ENCODE measurements around the gene CNTFR. TPM values are rescaled to one million over a fixed set of nuclear protein-coding genes. Genes with fewer than 3 reads are reported as not detected.

CNTFR gene
- total RNA-seq, 1 donor from 2014 or later = 8.6 TPM

DNA sequence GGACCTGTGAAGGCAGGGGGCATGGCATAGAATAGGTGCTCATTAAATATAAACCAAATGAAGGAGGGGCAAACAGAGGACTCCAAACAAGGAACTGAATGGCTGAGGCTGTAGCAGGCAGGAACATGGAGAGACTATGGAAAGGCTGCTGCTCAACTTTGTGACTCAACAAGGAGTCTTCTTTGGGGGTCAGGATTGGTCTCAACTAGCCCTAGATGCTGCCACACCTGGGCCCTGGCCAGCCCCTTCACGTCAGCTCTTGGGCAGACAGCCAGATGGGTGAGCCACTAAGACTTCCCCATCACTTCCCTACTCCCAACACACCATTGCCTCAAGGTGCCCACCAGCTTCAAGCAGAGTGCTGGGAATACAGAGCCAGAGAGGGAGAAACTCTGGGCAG is 11.4 kb upstream of the CNTFR start:
- DNase-seq (ENCODE audit: low spot score) = no peak
- H3K36me3 Mint-ChIP-seq = no peaks in the 10 kb centered on the region
- no peak overlapping the region for H3K4me3 ChIP-seq

DNA sequence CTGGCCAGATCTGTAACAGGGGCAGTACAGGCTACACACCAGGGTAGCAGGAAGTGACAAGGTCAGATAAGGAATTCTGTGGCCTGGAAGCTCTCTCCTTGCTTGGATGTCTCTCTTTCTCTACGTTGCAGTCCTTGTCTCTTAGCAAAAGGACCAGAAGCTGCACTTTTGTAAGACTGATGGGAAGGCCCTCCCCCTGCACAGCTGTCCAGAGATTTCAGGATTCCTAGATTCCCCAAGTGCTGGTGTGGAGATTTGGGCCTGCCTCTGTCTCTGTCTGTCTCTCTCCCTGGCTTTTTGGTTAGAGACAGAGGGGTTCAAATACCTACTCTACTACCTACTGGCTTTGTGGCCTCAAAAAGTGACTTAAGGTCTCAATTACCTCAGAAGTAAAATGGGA is 10.0 kb upstream of the CNTFR start:
- Histone ChIP-seq H3K9ac (no peak overlapping the region), H3K9me3 (ENCODE audit: low read depth) (no peaks in the 10 kb centered on the region), H2AFZ (replicated peaks) (no peak overlapping the region), H3F3A (ENCODE audit: low read depth) (no peaks in the 10 kb centered on the region), H3K36me3 (no peaks in the 10 kb centered on the region), H3K4me1 (no peaks in the 10 kb centered on the region), H3K4me2 (no peak overlapping the region), H3K79me2 (ENCODE audit: low read depth) (no peaks in the 10 kb centered on the region), H3K27ac (no peak overlapping the region), H3K4me3 (no peak overlapping the region), H3K27me3 (peaks cover 19% of the 10 kb centered on the region), H4K20me1 (ENCODE audit: low read depth) (no peaks in the 10 kb centered on the region)
- Mint-ChIP-seq H3K4me1 (peaks cover 20% of the 10 kb centered on the region), H3K36me3 (no peaks in the 10 kb centered on the region), H3K9me3 (no peaks in the 10 kb centered on the region), H3K4me3 (no peak overlapping the region), H3K27me3 (ENCODE audit: insufficient read depth, low read depth) (peaks cover 8% of the 10 kb centered on the region), H3K27ac (no peak overlapping the region)
- DNase-seq (ENCODE audit: low spot score) = no peak
- TF ChIP-seq, protein P1, sequence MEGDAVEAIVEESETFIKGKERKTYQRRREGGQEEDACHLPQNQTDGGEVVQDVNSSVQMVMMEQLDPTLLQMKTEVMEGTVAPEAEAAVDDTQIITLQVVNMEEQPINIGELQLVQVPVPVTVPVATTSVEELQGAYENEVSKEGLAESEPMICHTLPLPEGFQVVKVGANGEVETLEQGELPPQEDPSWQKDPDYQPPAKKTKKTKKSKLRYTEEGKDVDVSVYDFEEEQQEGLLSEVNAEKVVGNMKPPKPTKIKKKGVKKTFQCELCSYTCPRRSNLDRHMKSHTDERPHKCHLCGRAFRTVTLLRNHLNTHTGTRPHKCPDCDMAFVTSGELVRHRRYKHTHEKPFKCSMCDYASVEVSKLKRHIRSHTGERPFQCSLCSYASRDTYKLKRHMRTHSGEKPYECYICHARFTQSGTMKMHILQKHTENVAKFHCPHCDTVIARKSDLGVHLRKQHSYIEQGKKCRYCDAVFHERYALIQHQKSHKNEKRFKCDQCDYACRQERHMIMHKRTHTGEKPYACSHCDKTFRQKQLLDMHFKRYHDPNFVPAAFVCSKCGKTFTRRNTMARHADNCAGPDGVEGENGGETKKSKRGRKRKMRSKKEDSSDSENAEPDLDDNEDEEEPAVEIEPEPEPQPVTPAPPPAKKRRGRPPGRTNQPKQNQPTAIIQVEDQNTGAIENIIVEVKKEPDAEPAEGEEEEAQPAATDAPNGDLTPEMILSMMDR (IDR thresholded peaks at IDR 0.05) = no peak
- no peak for TF ChIP-seq EZH2 (IDR thresholded peaks at IDR 0.05)
- no peak for TF ChIP-seq EZH2phosphoT487 (IDR thresholded peaks at IDR 0.05)

More for the DNA sequence above, 11.4 kb upstream of the CNTFR start:
- no peak overlapping the region for H3K4me2 ChIP-seq
- H3K4me1 Mint-ChIP-seq = peaks cover 20% of the 10 kb centered on the region
- H3K9me3 Mint-ChIP-seq = no peaks in the 10 kb centered on the region
- TF ChIP-seq EZH2 (IDR thresholded peaks at IDR 0.05) (no peak), EZH2phosphoT487 (IDR thresholded peaks at IDR 0.05) (no peak)
- TF ChIP-seq, protein P1 (IDR thresholded peaks at IDR 0.05) = no peak
- H3K9me3 ChIP-seq (ENCODE audit: low read depth) = no peaks in the 10 kb centered on the region
- H3K79me2 ChIP-seq (ENCODE audit: low read depth) = no peaks in the 10 kb centered on the region
- H3K27me3 ChIP-seq = peaks cover 21% of the 10 kb centered on the region
- H3K27ac ChIP-seq = no peak overlapping the region
- no peak overlapping the region for H3K9ac ChIP-seq
- no peak overlapping the region for H3K27ac Mint-ChIP-seq
- H3F3A ChIP-seq (ENCODE audit: low read depth) = no peaks in the 10 kb centered on the region
- no peak overlapping the region for H3K4me3 Mint-ChIP-seq
- no peak overlapping the region for H2AFZ ChIP-seq (replicated peaks)
- H3K4me1 ChIP-seq = no peaks in the 10 kb centered on the region
- H3K36me3 ChIP-seq = no peaks in the 10 kb centered on the region
- H3K27me3 Mint-ChIP-seq (ENCODE audit: insufficient read depth, low read depth) = peaks cover 8% of the 10 kb centered on the region
- no peaks in the 10 kb centered on the region for H4K20me1 ChIP-seq (ENCODE audit: low read depth)

DNA sequence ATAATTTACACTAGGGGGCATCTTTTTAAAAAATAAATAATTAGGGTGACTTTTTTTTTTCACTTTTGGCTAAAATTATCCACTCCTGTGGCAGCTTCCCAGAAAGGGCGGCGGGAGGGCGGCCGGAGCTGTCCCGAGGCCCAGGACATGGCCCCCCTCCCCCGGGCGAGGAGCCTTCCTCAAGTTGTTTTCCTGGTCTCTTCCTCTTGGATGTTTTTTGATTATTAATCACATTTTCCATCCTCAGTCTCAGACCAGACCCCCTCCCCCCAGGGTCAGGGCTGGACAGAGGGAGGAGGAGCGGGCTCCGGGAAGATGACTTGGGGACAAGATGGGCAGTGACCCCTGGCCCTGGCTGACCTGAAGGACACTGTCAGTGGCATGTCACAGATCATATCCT is 4.7 kb upstream of the CNTFR start:
- Histone ChIP-seq H3K27me3 (peaks cover 72% of the 10 kb centered on the region), H3K27ac (no peak overlapping the region), H2AFZ (replicated peaks) (no peak overlapping the region), H3K36me3 (no peaks in the 10 kb centered on the region), H4K20me1 (ENCODE audit: low read depth) (peaks cover 17% of the 10 kb centered on the region), H3K4me2 (no peak overlapping the region), H3K9me3 (ENCODE audit: low read depth) (no peaks in the 10 kb centered on the region), H3F3A (ENCODE audit: low read depth) (peaks cover 24% of the 10 kb centered on the region), H3K4me3 (no peak overlapping the region), H3K4me1 (peaks cover 21% of the 10 kb centered on the region), H3K9ac (no peak overlapping the region), H3K79me2 (ENCODE audit: low read depth) (peaks cover 1% of the 10 kb centered on the region)
- Mint-ChIP-seq H3K27me3 (ENCODE audit: insufficient read depth, low read depth) (peaks cover 23% of the 10 kb centered on the region), H3K4me1 (peaks cover 27% of the 10 kb centered on the region), H3K4me3 (no peak overlapping the region), H3K36me3 (no peaks in the 10 kb centered on the region), H3K9me3 (no peaks in the 10 kb centered on the region), H3K27ac (no peak overlapping the region)
- no peak for DNase-seq (ENCODE audit: low spot score)
- no peak for TF ChIP-seq EZH2phosphoT487 (IDR thresholded peaks at IDR 0.05)
- TF ChIP-seq EZH2 (IDR thresholded peaks at IDR 0.05) = no peak
- TF ChIP-seq, protein P1 (IDR thresholded peaks at IDR 0.05) = no peak

Data from neural progenitor cell (in vitro differentiated cells).